Left lung (tissue), 10 donors: ENCODE measurements around the gene TRPM3. TPM values are rescaled to one million over a fixed set of nuclear protein-coding genes. Genes with fewer than 3 reads are reported as not detected.

Source experiments
- ATAC-seq: fragments of 200-7000 bp; cut with Tn5 transposase; one replicate; pipeline ENCODE4 v1.9.1; 2020; ENCODE audit warnings: moderate library complexity
- DNase-seq, 4 donors: peaks; one replicate each; pipeline ENCODE4 v3.0.0-alpha.2; 2013 to 2020
- H3K27ac ChIP-seq, 2 donors: fragments of 200-600 bp; sonication (generic) in 1 of 2; one replicate each; pipeline versions ENCODE4 v1.5.0 to v1.8.0; 2020 to 2021
- H3K27me3 ChIP-seq, 2 donors: fragments of 200-600 bp; sonication (generic) in 1 of 2; one replicate each; pipeline versions ENCODE4 v1.5.0 to v1.8.0; 2020 to 2021
- H3K36me3 ChIP-seq, 2 donors: fragments of 200-600 bp; sonication (generic) in 1 of 2; one replicate each; pipeline versions ENCODE4 v1.5.0 to v1.8.0; 2020 to 2021
- H3K4me1 ChIP-seq, 2 donors: fragments of 200-600 bp; one replicate each; pipeline ENCODE4 v1.8.0; 2021
- H3K4me3 ChIP-seq, 2 donors: fragments of 200-600 bp; sonication (generic) in 1 of 2; one replicate each; pipeline versions ENCODE4 v1.5.0 to v1.8.0; 2020 to 2021; ENCODE audit warnings: mild to moderate bottlenecking in 1 of 2
- H3K9me3 ChIP-seq, 2 donors: fragments of 200-600 bp; sonication (generic) in 1 of 2; one replicate each; pipeline versions ENCODE4 v1.5.0 to v1.8.0; 2020 to 2021
- intact Hi-C, 2 donors: fragments of 100-400 bp; cut with DNase I; formaldehyde crosslinking; loops; one replicate each; pipeline versions ENCODE4 v1.11.2 to v1.14.2; 2022
- polyA plus RNA-seq, 6 donors: library from polyadenylated mRNA; unstranded; fragments of 120-200 nt; gene quantifications; one replicate each; pipeline ENCODE4 v1.2.1, GENCODE V29; 2013; ENCODE audit not compliant: insufficient read length in 6 of 6
- total RNA-seq, 2 donors: library from RNA; stranded (reverse); fragmentation: NEBNext Ultra II Directional; extraction: Animal tissue kit (Norgen Biotek cat#: 25700); gene quantifications; one replicate each; pipeline ENCODE4 v1.2.1, GENCODE V29; 2021
- TF ChIP-seq, protein P1 (sequence below), 2 donors: fragments of 200-600 bp; sonication (generic) in 1 of 2; IDR thresholded peaks; one replicate each; pipeline versions ENCODE4 v1.5.0 to v1.8.0; 2021; ENCODE audit warnings: antibody characterized with exemption in 2 of 2
- donor health status: DM: no; HTN: yes; CAD: no.
- donor health status: DM: no; HTN: no; CAD: no.

The TRPM3 gene
- total and polyA plus RNA-seq, 8 donors: 0.17 to 2.1 (median 1.2) TPM

- TF ChIP-seq, protein P1, sequence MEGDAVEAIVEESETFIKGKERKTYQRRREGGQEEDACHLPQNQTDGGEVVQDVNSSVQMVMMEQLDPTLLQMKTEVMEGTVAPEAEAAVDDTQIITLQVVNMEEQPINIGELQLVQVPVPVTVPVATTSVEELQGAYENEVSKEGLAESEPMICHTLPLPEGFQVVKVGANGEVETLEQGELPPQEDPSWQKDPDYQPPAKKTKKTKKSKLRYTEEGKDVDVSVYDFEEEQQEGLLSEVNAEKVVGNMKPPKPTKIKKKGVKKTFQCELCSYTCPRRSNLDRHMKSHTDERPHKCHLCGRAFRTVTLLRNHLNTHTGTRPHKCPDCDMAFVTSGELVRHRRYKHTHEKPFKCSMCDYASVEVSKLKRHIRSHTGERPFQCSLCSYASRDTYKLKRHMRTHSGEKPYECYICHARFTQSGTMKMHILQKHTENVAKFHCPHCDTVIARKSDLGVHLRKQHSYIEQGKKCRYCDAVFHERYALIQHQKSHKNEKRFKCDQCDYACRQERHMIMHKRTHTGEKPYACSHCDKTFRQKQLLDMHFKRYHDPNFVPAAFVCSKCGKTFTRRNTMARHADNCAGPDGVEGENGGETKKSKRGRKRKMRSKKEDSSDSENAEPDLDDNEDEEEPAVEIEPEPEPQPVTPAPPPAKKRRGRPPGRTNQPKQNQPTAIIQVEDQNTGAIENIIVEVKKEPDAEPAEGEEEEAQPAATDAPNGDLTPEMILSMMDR (IDR thresholded peaks at IDR 0.05): no peak
- Histone ChIP-seq H3K27me3 (no peaks in the 10 kb centered on the region), H3K9me3 (no peaks in the 10 kb centered on the region), H3K4me3 (no peak overlapping the region), H3K27ac (no peak overlapping the region), H3K36me3 (no peaks in the 10 kb centered on the region), H3K4me1 (no peaks in the 10 kb centered on the region)
- intact Hi-C loops: no loop called here
- ATAC-seq (no peak), DNase-seq (no peak)
These were observed 157.9 kb downstream of the TRPM3 start for GRCh38 chr9:70963554-70963953.

GRCh38 chr9:70962761-70963440 lies 158.5 kb downstream of the TRPM3 start:
- Histone ChIP-seq H3K4me3 (no peak overlapping the region), H3K9me3 (no peaks in the 10 kb centered on the region), H3K36me3 (no peaks in the 10 kb centered on the region), H3K4me1 (no peaks in the 10 kb centered on the region), H3K27me3 (no peaks in the 10 kb centered on the region), H3K27ac (no peak overlapping the region)
- DNase-seq: no peak
- TF ChIP-seq, protein P1 (IDR thresholded peaks at IDR 0.05): no peak
- no peak for ATAC-seq
- intact Hi-C loops: no loop called here

DNA sequence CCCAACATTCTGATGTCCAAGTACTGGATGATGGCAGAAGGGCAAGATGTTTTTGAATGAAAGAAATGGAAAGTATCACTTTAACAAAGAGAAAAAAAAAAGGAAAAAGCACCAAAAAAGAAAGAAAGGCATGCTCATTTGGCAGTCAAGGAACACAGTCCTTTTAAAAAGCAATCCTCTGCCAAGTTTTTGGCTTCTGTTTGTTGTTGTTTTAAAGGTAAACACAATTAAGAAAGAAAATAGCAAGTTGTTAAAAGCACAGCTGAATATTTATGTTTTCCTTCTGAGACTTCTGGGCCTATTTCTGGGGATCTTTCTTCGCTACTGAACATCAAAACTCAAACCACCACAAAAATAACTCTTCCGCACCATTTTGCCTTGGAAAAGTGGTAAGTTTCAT lies 162.1 kb downstream of the TRPM3 start:
- no peak for ATAC-seq
- no peak for DNase-seq
- Histone ChIP-seq H3K36me3 (no peaks in the 10 kb centered on the region), H3K4me1 (no peaks in the 10 kb centered on the region), H3K4me3 (no peak overlapping the region), H3K27me3 (no peaks in the 10 kb centered on the region), H3K27ac (no peak overlapping the region), H3K9me3 (no peaks in the 10 kb centered on the region)
- intact Hi-C loops: no loop called here
- TF ChIP-seq, protein P1 (IDR thresholded peaks at IDR 0.05): no peak

- Histone ChIP-seq H3K36me3 (no peaks in the 10 kb centered on the region), H3K27ac (no peak overlapping the region), H3K9me3 (no peaks in the 10 kb centered on the region), H3K4me1 (peaks cover 0 to 5% of the 10 kb centered on the region in 2 donors), H3K4me3 (no peak overlapping the region), H3K27me3 (no peaks in the 10 kb centered on the region)
- intact Hi-C loops: no loop called here
- DNase-seq (no peak), ATAC-seq (no peak)
- TF ChIP-seq, protein P1 (IDR thresholded peaks at IDR 0.05): no peak
These were observed 166.8 kb downstream of the TRPM3 start for GRCh38 chr9:70954596-70955143.

GRCh38 chr9:70954126-70954525 lies 167.3 kb downstream of the TRPM3 start:
- TF ChIP-seq, protein P1 (IDR thresholded peaks at IDR 0.05): no peak
- H3K4me1 ChIP-seq: peaks cover 0 to 5% of the 10 kb centered on the region in 2 donors
- H3K27me3 ChIP-seq: no peaks in the 10 kb centered on the region
- H3K36me3 ChIP-seq: no peaks in the 10 kb centered on the region
- H3K4me3 ChIP-seq: no peak overlapping the region
- DNase-seq (no peak), ATAC-seq (peak; percentile 94)
- peak overlapping the region in 1 of 2 donors; percentile 23 for H3K27ac ChIP-seq
- intact Hi-C loops: no loop called here
- H3K9me3 ChIP-seq: no peaks in the 10 kb centered on the region
